ENCODE data around the gene OR52N2.

DNA sequence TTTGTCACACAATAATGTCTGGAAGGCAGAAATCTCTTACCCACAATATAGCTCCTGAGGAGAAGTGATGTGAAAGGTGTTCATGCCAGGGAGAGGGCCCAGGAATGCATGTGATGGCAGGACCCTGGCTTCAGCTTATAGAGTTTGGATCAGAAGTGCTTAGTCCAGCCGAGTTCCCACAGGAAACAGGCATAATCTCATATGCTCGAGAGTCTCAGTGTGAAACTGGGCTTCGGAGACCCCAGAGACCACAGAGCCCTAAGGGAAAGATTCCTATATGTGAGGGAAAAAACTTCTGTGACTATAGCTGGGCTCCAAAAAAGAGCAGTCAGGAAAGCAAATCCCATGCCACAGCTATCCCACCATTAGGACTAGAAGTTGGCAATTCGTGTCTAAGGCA is 25.5 kb upstream of the OR52N2 start, which contains the start of gene OR52N5:
- TF ChIP-seq, protein P1, sequence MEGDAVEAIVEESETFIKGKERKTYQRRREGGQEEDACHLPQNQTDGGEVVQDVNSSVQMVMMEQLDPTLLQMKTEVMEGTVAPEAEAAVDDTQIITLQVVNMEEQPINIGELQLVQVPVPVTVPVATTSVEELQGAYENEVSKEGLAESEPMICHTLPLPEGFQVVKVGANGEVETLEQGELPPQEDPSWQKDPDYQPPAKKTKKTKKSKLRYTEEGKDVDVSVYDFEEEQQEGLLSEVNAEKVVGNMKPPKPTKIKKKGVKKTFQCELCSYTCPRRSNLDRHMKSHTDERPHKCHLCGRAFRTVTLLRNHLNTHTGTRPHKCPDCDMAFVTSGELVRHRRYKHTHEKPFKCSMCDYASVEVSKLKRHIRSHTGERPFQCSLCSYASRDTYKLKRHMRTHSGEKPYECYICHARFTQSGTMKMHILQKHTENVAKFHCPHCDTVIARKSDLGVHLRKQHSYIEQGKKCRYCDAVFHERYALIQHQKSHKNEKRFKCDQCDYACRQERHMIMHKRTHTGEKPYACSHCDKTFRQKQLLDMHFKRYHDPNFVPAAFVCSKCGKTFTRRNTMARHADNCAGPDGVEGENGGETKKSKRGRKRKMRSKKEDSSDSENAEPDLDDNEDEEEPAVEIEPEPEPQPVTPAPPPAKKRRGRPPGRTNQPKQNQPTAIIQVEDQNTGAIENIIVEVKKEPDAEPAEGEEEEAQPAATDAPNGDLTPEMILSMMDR (IDR thresholded peaks at IDR 0.05) = no peak
- TF ChIP-seq POLR2A (IDR thresholded peaks at IDR 0.05) = no peak
